Trophoblast cell (in vitro differentiated cells and primary cell): ENCODE data around the gene ELOVL6.

Source experiments
- DNase-seq, 2 donors: peaks; one replicate each; pipeline ENCODE4 v3.0.0-alpha.2; 2016
- H2AFZ ChIP-seq: 2 replicates; pipeline ENCODE4 v1.6.1; 2013; ENCODE audit warnings: low read length, moderate library complexity, mild to moderate bottlenecking; ENCODE audit not compliant: insufficient read depth, poor library complexity
- H2AK5ac ChIP-seq: 2 replicates; pipeline ENCODE4 v1.6.1; 2013; ENCODE audit warnings: mild to moderate bottlenecking, low read length
- H2BK120ac ChIP-seq: 2 replicates; pipeline ENCODE4 v1.6.1; 2013; ENCODE audit warnings: low read length, mild to moderate bottlenecking, moderate library complexity; ENCODE audit not compliant: insufficient read depth, poor library complexity
- H2BK12ac ChIP-seq: 2 replicates; pipeline ENCODE4 v1.6.1; 2013; ENCODE audit warnings: mild to moderate bottlenecking, low read length, moderate library complexity
- H2BK5ac ChIP-seq: 2 replicates; pipeline ENCODE4 v1.6.1; 2013; ENCODE audit warnings: low read length, low read depth, moderate library complexity, mild to moderate bottlenecking; ENCODE audit not compliant: poor library complexity
- H3K14ac ChIP-seq: 2 replicates; pipeline ENCODE4 v1.6.1; 2013; ENCODE audit warnings: mild to moderate bottlenecking, low read length
- H3K18ac ChIP-seq: 2 replicates; pipeline ENCODE4 v1.6.1; 2013; ENCODE audit warnings: mild to moderate bottlenecking, low read length
- H3K23ac ChIP-seq: 2 replicates; pipeline ENCODE4 v1.6.1; 2013; ENCODE audit warnings: low read length
- H3K27ac ChIP-seq: 2 replicates; pipeline ENCODE4 v1.5.1; 2013; ENCODE audit warnings: low read depth, mild to moderate bottlenecking, inconsistent platforms, low read length, moderate library complexity
- H3K27me3 ChIP-seq: 2 replicates; pipeline ENCODE4 v1.6.1; 2013; ENCODE audit warnings: inconsistent platforms, mild to moderate bottlenecking, low read length, moderate library complexity; ENCODE audit not compliant: insufficient read depth
- H3K36me3 ChIP-seq, 2 experiments: 1 replicate in 1 of 2; 2 replicates in 1 of 2; pipeline ENCODE4 v1.6.1; 2013; ENCODE audit warnings: low read length in 2 of 2, mild to moderate bottlenecking in 2 of 2, moderate library complexity in 1 of 2; ENCODE audit not compliant: insufficient read depth in 2 of 2, control insufficient read depth in 1 of 2
- H3K4ac ChIP-seq: 2 replicates; pipeline ENCODE4 v1.6.1; 2013; ENCODE audit warnings: low read depth, mild to moderate bottlenecking, low read length, moderate library complexity
- H3K4me1 ChIP-seq, 2 experiments: 1 replicate in 1 of 2; 2 replicates in 1 of 2; pipeline ENCODE4 v1.6.1; 2013; ENCODE audit warnings: low read length in 2 of 2, mild to moderate bottlenecking in 2 of 2, moderate library complexity in 1 of 2; ENCODE audit not compliant: insufficient read depth in 2 of 2, control insufficient read depth in 1 of 2
- H3K4me2 ChIP-seq: 2 replicates; pipeline ENCODE4 v1.6.1; 2013; ENCODE audit warnings: inconsistent platforms, mild to moderate bottlenecking, low read length, moderate library complexity
- H3K4me3 ChIP-seq: 2 replicates; pipeline ENCODE4 v1.5.1; 2013; ENCODE audit warnings: mild to moderate bottlenecking, low read depth, low read length, inconsistent platforms
- H3K79me1 ChIP-seq: one replicate; pipeline ENCODE4 v1.6.1; 2013; ENCODE audit warnings: low read length
- H3K79me2 ChIP-seq: 2 replicates; pipeline ENCODE4 v1.6.1; 2013; ENCODE audit warnings: low read length, mild to moderate bottlenecking; ENCODE audit not compliant: control insufficient read depth, insufficient read depth, poor library complexity
- H3K9ac ChIP-seq: 2 replicates; pipeline ENCODE4 v1.6.1; 2013; ENCODE audit warnings: mild to moderate bottlenecking, low read length
- H3K9me3 ChIP-seq: 2 replicates; pipeline ENCODE4 v1.6.1; 2013; ENCODE audit warnings: low read depth, mild to moderate bottlenecking, control low read depth, inconsistent platforms, low read length; ENCODE audit not compliant: insufficient read depth
- H4K12ac ChIP-seq: 2 replicates; pipeline ENCODE4 v1.6.1; 2013; ENCODE audit warnings: low read depth, mild to moderate bottlenecking, low read length, moderate library complexity
- H4K8ac ChIP-seq: 2 replicates; pipeline ENCODE4 v1.6.1; 2013; ENCODE audit warnings: low read depth, mild to moderate bottlenecking, low read length, moderate library complexity
- H4K91ac ChIP-seq: one replicate; pipeline ENCODE4 v1.6.1; 2013; ENCODE audit warnings: low read depth, mild to moderate bottlenecking, low read length, moderate library complexity
- WGBS: extraction: QIAGEN DNeasy Blood & Tissue Kit; methylation state at CpG from one replicate; pipeline ENCODE4 v1.1.7; 2013; ENCODE audit warnings: missing lambda C conversion rate; ENCODE audit not compliant: insufficient read length, insufficient coverage; ENCODE audit errors: extremely low coverage; 5-methylcytosine and 5-hydroxymethylcytosine counted together

The ELOVL6 gene

GRCh38 chr4:110075083-110075738 is 123.2 kb downstream of the ELOVL6 start:
- H3K23ac ChIP-seq: no peak overlapping the region
- no peak overlapping the region for H4K91ac ChIP-seq
- no peak overlapping the region for H3K18ac ChIP-seq
- no peaks in the 10 kb centered on the region for H3K27me3 ChIP-seq
- H4K12ac ChIP-seq: no peak overlapping the region
- no peaks in the 10 kb centered on the region for H3K4me1 ChIP-seq
- no peak overlapping the region for H4K8ac ChIP-seq
- H3K14ac ChIP-seq: no peak overlapping the region
- H3K4ac ChIP-seq: no peak overlapping the region
- no peak overlapping the region for H2BK5ac ChIP-seq
- H2AFZ ChIP-seq: no peak overlapping the region
- no peak overlapping the region for H3K27ac ChIP-seq
- H3K4me2 ChIP-seq: no peak overlapping the region
- no peak overlapping the region for H2BK120ac ChIP-seq
- H3K79me1 ChIP-seq: no peaks in the 10 kb centered on the region
- no peaks in the 10 kb centered on the region for H3K36me3 ChIP-seq
- no peak overlapping the region for H2AK5ac ChIP-seq
- no peak overlapping the region for H2BK12ac ChIP-seq
- no peak overlapping the region for H3K4me3 ChIP-seq
- H3K79me2 ChIP-seq: no peaks in the 10 kb centered on the region
- no peak overlapping the region for H3K9ac ChIP-seq
- H3K9me3 ChIP-seq: no peaks in the 10 kb centered on the region
- DNase-seq: no peak

DNA sequence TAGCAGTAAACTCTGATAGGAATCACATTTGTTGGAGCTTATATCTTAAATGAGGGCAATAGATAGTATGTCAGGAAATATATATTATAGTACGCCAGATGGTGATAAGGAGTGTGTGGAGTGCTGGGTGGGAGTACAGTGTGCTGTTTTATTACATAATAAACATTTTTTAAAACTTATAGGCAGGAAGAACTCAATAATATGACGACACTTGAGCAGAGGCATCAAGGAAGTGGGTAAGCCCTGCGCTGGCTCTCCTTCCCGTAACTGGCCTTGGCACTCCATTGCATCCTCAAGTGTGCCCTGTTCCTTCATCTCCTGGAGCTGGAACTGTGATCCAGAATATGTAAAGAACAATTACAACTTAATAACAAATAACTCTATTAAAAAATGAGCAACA is 123.8 kb downstream of the ELOVL6 start:
- Histone ChIP-seq H3K14ac (no peak overlapping the region), H4K91ac (no peak overlapping the region), H3K18ac (no peak overlapping the region), H3K79me2 (no peaks in the 10 kb centered on the region), H3K4me1 (no peaks in the 10 kb centered on the region), H2BK5ac (no peak overlapping the region), H3K9ac (no peak overlapping the region), H3K9me3 (no peaks in the 10 kb centered on the region), H4K8ac (no peak overlapping the region), H2BK120ac (no peak overlapping the region), H3K27me3 (no peaks in the 10 kb centered on the region), H3K36me3 (no peaks in the 10 kb centered on the region), H3K79me1 (no peaks in the 10 kb centered on the region), H3K4ac (no peak overlapping the region), H4K12ac (no peak overlapping the region), H3K27ac (no peak overlapping the region), H2BK12ac (no peak overlapping the region), H3K23ac (no peak overlapping the region), H2AFZ (no peak overlapping the region), H3K4me2 (no peak overlapping the region), H2AK5ac (no peak overlapping the region), H3K4me3 (no peak overlapping the region)
- DNase-seq: no peak
- WGBS: no CpG with 5 or more reads among the region's 4 CpGs

GRCh38 chr4:110073053-110073845 is 125.2 kb downstream of the ELOVL6 start:
- H3K4ac ChIP-seq: no peak overlapping the region
- no peak overlapping the region for H2BK120ac ChIP-seq
- no peaks in the 10 kb centered on the region for H3K79me1 ChIP-seq
- no peaks in the 10 kb centered on the region for H3K36me3 ChIP-seq
- no peaks in the 10 kb centered on the region for H3K27me3 ChIP-seq
- H3K23ac ChIP-seq: no peak overlapping the region
- no peak overlapping the region for H3K9ac ChIP-seq
- H3K9me3 ChIP-seq: no peaks in the 10 kb centered on the region
- no peak overlapping the region for H4K8ac ChIP-seq
- H3K79me2 ChIP-seq: no peaks in the 10 kb centered on the region
- no peak overlapping the region for H3K4me2 ChIP-seq
- H3K27ac ChIP-seq: no peak overlapping the region
- no peak overlapping the region for H2AFZ ChIP-seq
- H2BK12ac ChIP-seq: no peak overlapping the region
- no peak overlapping the region for H4K12ac ChIP-seq
- no peak overlapping the region for H4K91ac ChIP-seq
- no peak overlapping the region for H3K14ac ChIP-seq
- no peaks in the 10 kb centered on the region for H3K4me1 ChIP-seq
- no peak overlapping the region for H3K4me3 ChIP-seq
- H2BK5ac ChIP-seq: no peak overlapping the region
- H3K18ac ChIP-seq: no peak overlapping the region
- no peak for DNase-seq
- H2AK5ac ChIP-seq: no peak overlapping the region
- no CpG with 5 or more reads among the region's 10 CpGs for WGBS

- H2BK5ac ChIP-seq: no peak overlapping the region
- WGBS: no CpG with 5 or more reads among the region's 6 CpGs
- H2AFZ ChIP-seq: no peak overlapping the region
- H3K18ac ChIP-seq: no peak overlapping the region
- H2BK12ac ChIP-seq: no peak overlapping the region
- no peak overlapping the region for H3K4me3 ChIP-seq
- H4K8ac ChIP-seq: no peak overlapping the region
- no peak overlapping the region for H2AK5ac ChIP-seq
- no peaks in the 10 kb centered on the region for H3K36me3 ChIP-seq
- H3K4ac ChIP-seq: no peak overlapping the region
- H3K27me3 ChIP-seq: no peaks in the 10 kb centered on the region
- DNase-seq: no peak
- H3K23ac ChIP-seq: no peak overlapping the region
- H3K79me1 ChIP-seq: no peaks in the 10 kb centered on the region
- no peak overlapping the region for H2BK120ac ChIP-seq
- H4K91ac ChIP-seq: no peak overlapping the region
- H3K27ac ChIP-seq: no peak overlapping the region
- no peaks in the 10 kb centered on the region for H3K79me2 ChIP-seq
- H3K9ac ChIP-seq: no peak overlapping the region
- H3K4me2 ChIP-seq: no peak overlapping the region
- no peak overlapping the region for H3K14ac ChIP-seq
- no peak overlapping the region for H4K12ac ChIP-seq
- no peaks in the 10 kb centered on the region for H3K9me3 ChIP-seq
- H3K4me1 ChIP-seq: no peaks in the 10 kb centered on the region
Measured at GRCh38 chr4:110071466-110071865, 126.9 kb downstream of the ELOVL6 start.
